ENCODE measurements around the gene TMEM171. TPM values are rescaled to one million over a fixed set of nuclear protein-coding genes. Genes with fewer than 3 reads are reported as not detected.

The TMEM171 gene
- total and polyA plus RNA-seq, 2 donors: 0.23 TPM; not detected in 1

DNA sequence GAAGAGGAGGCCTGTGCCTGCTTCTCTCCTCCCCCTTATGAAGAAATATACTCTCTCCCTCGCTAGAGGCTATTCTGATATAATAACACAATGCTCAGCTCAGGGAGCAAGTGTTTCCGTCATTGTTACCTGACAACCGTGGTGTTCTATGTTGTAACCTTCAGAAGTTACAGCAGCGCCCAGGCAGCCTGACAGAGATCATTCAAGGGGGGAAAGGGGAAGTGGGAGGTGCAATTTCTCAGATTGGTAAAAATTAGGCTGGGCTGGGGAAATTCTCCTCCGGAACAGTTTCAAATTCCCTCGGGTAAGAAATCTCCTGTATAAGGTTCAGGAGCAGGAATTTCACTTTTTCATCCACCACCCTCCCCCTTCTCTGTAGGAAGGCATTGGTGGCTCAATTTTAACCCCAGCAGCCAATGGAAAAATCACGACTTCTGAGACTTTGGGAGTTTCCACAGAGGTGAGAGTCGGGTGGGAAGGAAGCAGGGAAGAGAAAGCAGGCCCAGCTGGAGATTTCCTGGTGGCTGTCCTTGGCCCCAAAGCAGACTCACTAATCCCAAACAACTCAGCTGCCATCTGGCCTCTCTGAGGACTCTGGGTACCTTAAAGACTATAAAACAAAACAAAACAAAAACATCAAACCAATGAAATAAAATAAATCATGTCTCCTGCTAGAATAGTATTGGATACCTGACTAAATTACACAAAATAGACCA, 53.9 kb downstream of the TMEM171 start:
- DNase-seq (ENCODE audit: extremely low spot score): no peak
- 53% methylated on average over 8 of the region's 8 CpGs for WGBS
- H3K36me3 ChIP-seq (ENCODE audit: insufficient read depth): no peaks in the 10 kb centered on the region
- no peak overlapping the region for H3K27ac ChIP-seq (ENCODE audit: low read depth)
- no peaks in the 10 kb centered on the region for H3K4me1 ChIP-seq (ENCODE audit: insufficient read depth)
- H3K4me3 ChIP-seq (ENCODE audit: low read depth, low read length): no peak overlapping the region

DNA sequence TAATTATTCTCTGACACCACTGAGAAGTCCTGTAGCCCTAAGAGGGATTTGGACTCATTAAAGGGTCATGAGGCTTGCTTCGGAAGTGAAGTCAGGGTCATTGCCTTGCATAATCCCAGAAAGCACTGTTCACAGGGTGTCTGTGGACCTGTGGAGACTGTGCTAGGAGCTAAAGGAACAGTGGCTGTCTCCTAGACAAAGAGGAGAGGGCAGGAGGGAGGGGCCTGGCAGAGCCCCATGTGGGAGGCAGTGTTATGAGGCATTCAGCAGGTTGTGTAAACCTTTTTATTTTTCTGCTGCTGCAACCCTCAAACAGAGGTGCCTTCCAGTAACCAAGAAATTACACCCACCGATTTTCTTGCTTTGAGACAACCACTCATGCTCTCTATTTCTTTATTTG, 55.9 kb downstream of the TMEM171 start:
- no peak for DNase-seq (ENCODE audit: extremely low spot score)
- Histone ChIP-seq H3K4me1 (ENCODE audit: insufficient read depth) (no peaks in the 10 kb centered on the region), H3K36me3 (ENCODE audit: insufficient read depth) (no peaks in the 10 kb centered on the region), H3K27ac (ENCODE audit: low read depth) (no peak overlapping the region), H3K4me3 (ENCODE audit: low read depth, low read length) (no peak overlapping the region)
- WGBS: 73% methylated on average over 2 of the region's 2 CpGs

DNA sequence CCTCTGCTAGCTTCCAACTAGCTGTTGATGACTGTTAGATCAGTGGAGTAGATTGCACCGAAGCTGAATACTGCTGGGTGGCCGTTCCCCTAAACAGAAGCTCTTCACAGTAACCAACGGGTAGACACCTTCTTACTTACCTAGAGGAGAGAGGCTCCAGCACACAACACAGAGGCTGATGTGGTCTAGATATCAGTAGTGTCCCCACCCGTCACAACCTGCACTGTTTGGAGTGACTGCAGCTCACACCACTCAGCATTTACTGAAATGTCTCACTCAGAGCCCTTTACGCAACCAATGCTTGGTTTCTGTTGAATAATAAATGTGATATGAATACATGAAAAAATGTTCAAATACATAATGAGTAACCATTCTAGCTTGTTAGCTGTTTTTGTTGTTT, 57.9 kb downstream of the TMEM171 start:
- Histone ChIP-seq H3K4me3 (ENCODE audit: low read depth, low read length) (no peak overlapping the region), H3K36me3 (ENCODE audit: insufficient read depth) (no peaks in the 10 kb centered on the region), H3K4me1 (ENCODE audit: insufficient read depth) (no peaks in the 10 kb centered on the region), H3K27ac (ENCODE audit: low read depth) (no peak overlapping the region)
- 77% methylated on average over 5 of the region's 5 CpGs for WGBS
- no peak for DNase-seq (ENCODE audit: extremely low spot score)

DNA sequence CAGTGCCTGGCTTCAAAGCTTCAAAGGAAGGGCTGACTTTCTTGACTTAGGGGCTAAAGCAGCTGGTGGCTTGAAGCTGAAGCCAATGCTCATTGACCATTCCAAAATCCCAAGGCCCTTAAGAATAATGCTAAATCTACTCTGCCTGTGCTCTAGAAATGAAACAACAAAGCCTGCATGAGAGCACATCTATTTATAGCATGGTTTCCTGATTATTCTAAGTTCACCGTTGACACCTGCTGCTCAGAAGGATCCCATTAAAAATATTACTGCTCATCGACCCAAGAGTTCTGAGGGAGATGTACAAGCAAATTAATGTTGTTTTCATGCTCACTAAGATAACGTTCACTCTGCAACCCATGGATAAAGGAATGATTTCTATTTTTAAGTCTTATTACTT, 59.4 kb downstream of the TMEM171 start:
- Histone ChIP-seq H3K36me3 (ENCODE audit: insufficient read depth) (no peaks in the 10 kb centered on the region), H3K27ac (ENCODE audit: low read depth) (no peak overlapping the region), H3K4me1 (ENCODE audit: insufficient read depth) (no peaks in the 10 kb centered on the region), H3K4me3 (ENCODE audit: low read depth, low read length) (no peak overlapping the region)
- WGBS: 74% methylated on average over 3 of the region's 3 CpGs
- no peak for DNase-seq (ENCODE audit: extremely low spot score)

DNA sequence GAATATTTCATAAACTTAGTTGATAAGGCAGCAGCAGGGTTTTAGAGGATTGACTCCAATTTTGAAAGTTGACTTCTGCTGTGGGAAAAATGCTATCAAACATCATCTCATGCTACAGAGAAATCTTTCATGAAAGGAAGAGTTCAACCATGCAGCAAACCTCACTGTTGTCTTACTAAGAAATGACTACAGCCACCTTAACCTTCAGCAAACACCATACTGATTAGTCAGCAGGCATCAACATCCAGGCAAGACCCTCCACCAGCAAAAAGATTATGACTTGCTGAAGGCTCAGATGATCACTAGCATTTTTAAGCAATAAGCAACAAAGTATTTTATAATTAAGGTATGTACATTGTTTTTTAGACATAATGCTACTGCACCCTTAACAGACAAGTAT, 60.2 kb downstream of the TMEM171 start:
- H3K4me1 ChIP-seq (ENCODE audit: insufficient read depth): no peaks in the 10 kb centered on the region
- H3K27ac ChIP-seq (ENCODE audit: low read depth): no peak overlapping the region
- no peaks in the 10 kb centered on the region for H3K36me3 ChIP-seq (ENCODE audit: insufficient read depth)
- DNase-seq (ENCODE audit: extremely low spot score): no peak
- no peak overlapping the region for H3K4me3 ChIP-seq (ENCODE audit: low read depth, low read length)

Other genes starting within 250 kb of the TMEM171 start
- gene FCHO2, start 164.5 kb upstream of the TMEM171 start, total RNA-seq: 55.5 TPM
- 14.5 TPM for gene FCHO2, start 164.5 kb upstream of the TMEM171 start, polyA plus RNA-seq
- gene TMEM174, start 52.6 kb downstream of the TMEM171 start, total RNA-seq: not detected
- gene TMEM174, start 52.6 kb downstream of the TMEM171 start, polyA plus RNA-seq: not detected

All from urinary bladder (tissue), 4 donors.